ENCODE results near the gene MLC1.

GRCh38 chr22:50084614-50085021 lies 608 bp downstream of the MLC1 start:
- no peak for TF ChIP-seq CTCF (IDR thresholded peaks at IDR 0.05)
- no peak for TF ChIP-seq POLR2AphosphoS5 (IDR thresholded peaks at IDR 0.05)
- TF ChIP-seq POLR2A (IDR thresholded peaks at IDR 0.05): no peak

Measured in stomach (tissue), 4 donors.